Trophoblast cell (in vitro differentiated cells and primary cell): Measurements from ENCODE around the gene ZC3H18.

Experiments
- DNase-seq, 2 donors: peaks; one replicate each; pipeline ENCODE4 v3.0.0-alpha.2; 2016
- H2AFZ ChIP-seq: 2 replicates; pipeline ENCODE4 v1.6.1; 2013; ENCODE audit warnings: low read length, moderate library complexity, mild to moderate bottlenecking; ENCODE audit not compliant: insufficient read depth, poor library complexity
- H2AK5ac ChIP-seq: 2 replicates; pipeline ENCODE4 v1.6.1; 2013; ENCODE audit warnings: mild to moderate bottlenecking, low read length
- H2BK120ac ChIP-seq: 2 replicates; pipeline ENCODE4 v1.6.1; 2013; ENCODE audit warnings: low read length, mild to moderate bottlenecking, moderate library complexity; ENCODE audit not compliant: insufficient read depth, poor library complexity
- H2BK12ac ChIP-seq: 2 replicates; pipeline ENCODE4 v1.6.1; 2013; ENCODE audit warnings: mild to moderate bottlenecking, low read length, moderate library complexity
- H2BK5ac ChIP-seq: 2 replicates; pipeline ENCODE4 v1.6.1; 2013; ENCODE audit warnings: low read length, low read depth, moderate library complexity, mild to moderate bottlenecking; ENCODE audit not compliant: poor library complexity
- H3K14ac ChIP-seq: 2 replicates; pipeline ENCODE4 v1.6.1; 2013; ENCODE audit warnings: mild to moderate bottlenecking, low read length
- H3K18ac ChIP-seq: 2 replicates; pipeline ENCODE4 v1.6.1; 2013; ENCODE audit warnings: mild to moderate bottlenecking, low read length
- H3K23ac ChIP-seq: 2 replicates; pipeline ENCODE4 v1.6.1; 2013; ENCODE audit warnings: low read length
- H3K27ac ChIP-seq: 2 replicates; pipeline ENCODE4 v1.5.1; 2013; ENCODE audit warnings: low read depth, mild to moderate bottlenecking, inconsistent platforms, low read length, moderate library complexity
- H3K27me3 ChIP-seq: 2 replicates; pipeline ENCODE4 v1.6.1; 2013; ENCODE audit warnings: inconsistent platforms, mild to moderate bottlenecking, low read length, moderate library complexity; ENCODE audit not compliant: insufficient read depth
- H3K36me3 ChIP-seq, 2 experiments: 1 replicate in 1 of 2; 2 replicates in 1 of 2; pipeline ENCODE4 v1.6.1; 2013; ENCODE audit warnings: low read length in 2 of 2, mild to moderate bottlenecking in 2 of 2, moderate library complexity in 1 of 2; ENCODE audit not compliant: insufficient read depth in 2 of 2, control insufficient read depth in 1 of 2
- H3K4ac ChIP-seq: 2 replicates; pipeline ENCODE4 v1.6.1; 2013; ENCODE audit warnings: low read depth, mild to moderate bottlenecking, low read length, moderate library complexity
- H3K4me1 ChIP-seq, 2 experiments: 1 replicate in 1 of 2; 2 replicates in 1 of 2; pipeline ENCODE4 v1.6.1; 2013; ENCODE audit warnings: low read length in 2 of 2, mild to moderate bottlenecking in 2 of 2, moderate library complexity in 1 of 2; ENCODE audit not compliant: insufficient read depth in 2 of 2, control insufficient read depth in 1 of 2
- H3K4me2 ChIP-seq: 2 replicates; pipeline ENCODE4 v1.6.1; 2013; ENCODE audit warnings: inconsistent platforms, mild to moderate bottlenecking, low read length, moderate library complexity
- H3K4me3 ChIP-seq: 2 replicates; pipeline ENCODE4 v1.5.1; 2013; ENCODE audit warnings: mild to moderate bottlenecking, low read depth, low read length, inconsistent platforms
- H3K79me1 ChIP-seq: one replicate; pipeline ENCODE4 v1.6.1; 2013; ENCODE audit warnings: low read length
- H3K79me2 ChIP-seq: 2 replicates; pipeline ENCODE4 v1.6.1; 2013; ENCODE audit warnings: low read length, mild to moderate bottlenecking; ENCODE audit not compliant: control insufficient read depth, insufficient read depth, poor library complexity
- H3K9ac ChIP-seq: 2 replicates; pipeline ENCODE4 v1.6.1; 2013; ENCODE audit warnings: mild to moderate bottlenecking, low read length
- H3K9me3 ChIP-seq: 2 replicates; pipeline ENCODE4 v1.6.1; 2013; ENCODE audit warnings: low read depth, mild to moderate bottlenecking, control low read depth, inconsistent platforms, low read length; ENCODE audit not compliant: insufficient read depth
- H4K12ac ChIP-seq: 2 replicates; pipeline ENCODE4 v1.6.1; 2013; ENCODE audit warnings: low read depth, mild to moderate bottlenecking, low read length, moderate library complexity
- H4K8ac ChIP-seq: 2 replicates; pipeline ENCODE4 v1.6.1; 2013; ENCODE audit warnings: low read depth, mild to moderate bottlenecking, low read length, moderate library complexity
- H4K91ac ChIP-seq: one replicate; pipeline ENCODE4 v1.6.1; 2013; ENCODE audit warnings: low read depth, mild to moderate bottlenecking, low read length, moderate library complexity
- WGBS: extraction: QIAGEN DNeasy Blood & Tissue Kit; methylation state at CpG from one replicate; pipeline ENCODE4 v1.1.7; 2013; ENCODE audit warnings: missing lambda C conversion rate; ENCODE audit not compliant: insufficient read length, insufficient coverage; ENCODE audit errors: extremely low coverage; 5-methylcytosine and 5-hydroxymethylcytosine counted together

The ZC3H18 gene

DNA sequence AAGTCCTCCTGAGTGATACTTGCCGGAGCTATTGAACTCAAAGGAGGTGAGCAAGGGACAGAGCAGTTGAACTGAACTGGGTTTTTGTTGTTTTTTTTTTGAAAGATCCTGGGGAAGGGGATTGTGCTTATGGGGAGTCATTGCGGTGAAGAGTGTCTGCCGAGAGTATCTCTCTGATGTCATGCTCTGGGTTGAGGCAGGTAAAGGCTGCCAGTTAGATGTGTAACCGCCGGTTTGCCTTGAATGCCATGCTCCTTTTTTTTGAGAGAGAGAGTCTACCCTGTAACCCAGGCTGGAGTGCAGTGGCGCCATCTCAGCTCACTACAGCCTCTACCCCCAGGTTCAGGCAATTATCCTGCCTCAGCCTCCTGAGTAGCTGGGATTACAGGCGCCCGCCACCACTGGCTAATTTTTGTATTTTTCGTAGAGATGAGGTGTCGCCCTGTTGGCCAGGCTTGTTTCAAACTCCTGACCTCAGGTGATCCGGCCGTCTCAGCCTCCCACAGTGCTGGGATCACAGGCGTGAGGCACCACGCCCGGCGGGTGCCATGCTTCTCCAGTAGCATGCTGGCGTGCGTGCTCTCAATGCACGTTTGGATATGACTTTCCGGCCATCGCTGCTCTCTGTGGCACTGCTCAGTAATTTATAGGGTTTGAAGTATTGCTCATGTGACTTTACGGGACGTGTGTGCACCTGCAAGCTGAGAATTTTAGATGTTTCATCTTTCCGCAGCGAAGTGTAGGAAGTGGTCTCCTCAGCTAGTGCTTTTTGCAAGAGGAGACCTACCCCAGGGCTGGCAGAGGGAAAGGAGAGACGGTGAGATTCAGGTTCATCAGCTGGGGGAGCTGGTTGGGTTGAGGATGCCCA lies 8.5 kb downstream of the ZC3H18 start:
- no peaks in the 10 kb centered on the region for H3K27me3 ChIP-seq
- H3K9ac ChIP-seq: no peak overlapping the region
- no peak overlapping the region for H3K27ac ChIP-seq
- WGBS: no CpG with 5 or more reads among the region's 26 CpGs
- H4K8ac ChIP-seq: no peak overlapping the region
- H3K23ac ChIP-seq: no peak overlapping the region
- no peak overlapping the region for H2BK120ac ChIP-seq
- no peak overlapping the region for H3K18ac ChIP-seq
- H3K4me2 ChIP-seq: no peak overlapping the region
- H3K9me3 ChIP-seq: no peaks in the 10 kb centered on the region
- no peak overlapping the region for H4K91ac ChIP-seq
- DNase-seq: no peak
- no peak overlapping the region for H3K4me3 ChIP-seq
- H3K79me2 ChIP-seq: no peaks in the 10 kb centered on the region
- no peak overlapping the region for H4K12ac ChIP-seq
- peaks cover 59 to 75% of the 10 kb centered on the region in 2 experiments for H3K36me3 ChIP-seq
- H2AFZ ChIP-seq: no peak overlapping the region
- no peak overlapping the region for H2AK5ac ChIP-seq
- no peak overlapping the region for H2BK12ac ChIP-seq
- H3K14ac ChIP-seq: no peak overlapping the region
- H3K4ac ChIP-seq: no peak overlapping the region
- H2BK5ac ChIP-seq: no peak overlapping the region
- no peaks in the 10 kb centered on the region for H3K4me1 ChIP-seq
- no peaks in the 10 kb centered on the region for H3K79me1 ChIP-seq

DNA sequence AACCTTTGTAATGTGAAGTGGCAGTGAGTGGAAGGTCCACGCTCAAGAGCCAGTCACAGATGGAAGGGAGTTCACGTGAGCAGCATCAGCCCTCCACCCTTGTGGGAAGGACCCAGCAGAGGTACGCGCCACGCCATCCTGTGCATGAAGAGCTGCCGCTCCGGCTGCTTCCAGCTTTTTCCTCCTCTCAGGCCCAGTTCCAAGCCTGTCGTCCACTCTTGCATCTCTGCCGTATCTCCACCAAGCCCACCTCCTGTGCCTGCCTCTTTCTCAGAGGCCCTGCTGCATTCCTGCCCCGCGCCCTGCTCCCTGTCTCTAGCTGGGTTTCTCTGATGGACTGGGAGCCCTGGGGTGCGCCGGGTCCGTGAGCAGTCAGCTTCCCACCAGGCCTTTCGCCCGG lies 10.2 kb downstream of the ZC3H18 start:
- H3K27me3 ChIP-seq: no peaks in the 10 kb centered on the region
- no peak overlapping the region for H2BK120ac ChIP-seq
- H3K4me1 ChIP-seq: no peaks in the 10 kb centered on the region
- H2BK12ac ChIP-seq: no peak overlapping the region
- no peak overlapping the region for H3K27ac ChIP-seq
- no peak for DNase-seq
- no peak overlapping the region for H3K18ac ChIP-seq
- no peak overlapping the region for H2AFZ ChIP-seq
- no peaks in the 10 kb centered on the region for H3K79me2 ChIP-seq
- H3K9me3 ChIP-seq: no peaks in the 10 kb centered on the region
- H3K79me1 ChIP-seq: no peaks in the 10 kb centered on the region
- H3K4me3 ChIP-seq: no peak overlapping the region
- H4K12ac ChIP-seq: no peak overlapping the region
- peaks cover 58 to 72% of the 10 kb centered on the region in 2 experiments for H3K36me3 ChIP-seq
- no peak overlapping the region for H3K23ac ChIP-seq
- H4K91ac ChIP-seq: no peak overlapping the region
- no peak overlapping the region for H3K9ac ChIP-seq
- H2AK5ac ChIP-seq: no peak overlapping the region
- H4K8ac ChIP-seq: no peak overlapping the region
- no peak overlapping the region for H3K14ac ChIP-seq
- H3K4ac ChIP-seq: peak overlapping the region; percentile 20
- WGBS: no CpG with 5 or more reads among the region's 16 CpGs
- H3K4me2 ChIP-seq: no peak overlapping the region
- H2BK5ac ChIP-seq: no peak overlapping the region

DNA sequence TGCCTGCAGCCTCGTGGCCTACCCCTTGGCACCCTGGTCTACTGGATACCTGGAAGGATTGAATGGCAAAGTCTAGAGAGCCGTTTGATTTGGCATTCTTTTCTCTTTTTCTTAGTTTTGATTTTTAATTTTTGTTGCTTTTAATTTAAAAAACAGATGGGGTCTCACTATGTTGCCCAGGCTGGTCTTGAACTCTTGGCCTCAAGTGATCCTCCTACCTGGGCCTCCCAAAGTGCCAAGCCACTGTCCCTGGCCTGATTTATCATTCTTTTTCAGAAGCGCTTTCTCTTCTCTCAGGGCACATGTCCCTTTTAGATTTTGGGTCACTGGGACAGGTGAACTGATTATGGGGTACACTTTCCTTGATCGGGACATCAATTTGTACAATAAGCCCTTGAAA lies 10.8 kb downstream of the ZC3H18 start:
- no peak overlapping the region for H3K4me2 ChIP-seq
- H2AFZ ChIP-seq: no peak overlapping the region
- no peak overlapping the region for H4K91ac ChIP-seq
- no peaks in the 10 kb centered on the region for H3K27me3 ChIP-seq
- H2BK120ac ChIP-seq: no peak overlapping the region
- H3K14ac ChIP-seq: no peak overlapping the region
- H4K8ac ChIP-seq: no peak overlapping the region
- no peak overlapping the region for H2AK5ac ChIP-seq
- no peak overlapping the region for H3K23ac ChIP-seq
- no peak overlapping the region for H3K4ac ChIP-seq
- no peak overlapping the region for H3K9ac ChIP-seq
- no peak overlapping the region for H2BK5ac ChIP-seq
- H3K4me3 ChIP-seq: no peak overlapping the region
- H3K79me1 ChIP-seq: no peaks in the 10 kb centered on the region
- H3K36me3 ChIP-seq: peaks cover 62 to 77% of the 10 kb centered on the region in 2 experiments
- H3K27ac ChIP-seq: no peak overlapping the region
- H2BK12ac ChIP-seq: no peak overlapping the region
- DNase-seq: no peak
- H3K79me2 ChIP-seq: no peaks in the 10 kb centered on the region
- no CpG with 5 or more reads among the region's 4 CpGs for WGBS
- no peak overlapping the region for H4K12ac ChIP-seq
- no peaks in the 10 kb centered on the region for H3K9me3 ChIP-seq
- no peaks in the 10 kb centered on the region for H3K4me1 ChIP-seq
- H3K18ac ChIP-seq: no peak overlapping the region

DNA sequence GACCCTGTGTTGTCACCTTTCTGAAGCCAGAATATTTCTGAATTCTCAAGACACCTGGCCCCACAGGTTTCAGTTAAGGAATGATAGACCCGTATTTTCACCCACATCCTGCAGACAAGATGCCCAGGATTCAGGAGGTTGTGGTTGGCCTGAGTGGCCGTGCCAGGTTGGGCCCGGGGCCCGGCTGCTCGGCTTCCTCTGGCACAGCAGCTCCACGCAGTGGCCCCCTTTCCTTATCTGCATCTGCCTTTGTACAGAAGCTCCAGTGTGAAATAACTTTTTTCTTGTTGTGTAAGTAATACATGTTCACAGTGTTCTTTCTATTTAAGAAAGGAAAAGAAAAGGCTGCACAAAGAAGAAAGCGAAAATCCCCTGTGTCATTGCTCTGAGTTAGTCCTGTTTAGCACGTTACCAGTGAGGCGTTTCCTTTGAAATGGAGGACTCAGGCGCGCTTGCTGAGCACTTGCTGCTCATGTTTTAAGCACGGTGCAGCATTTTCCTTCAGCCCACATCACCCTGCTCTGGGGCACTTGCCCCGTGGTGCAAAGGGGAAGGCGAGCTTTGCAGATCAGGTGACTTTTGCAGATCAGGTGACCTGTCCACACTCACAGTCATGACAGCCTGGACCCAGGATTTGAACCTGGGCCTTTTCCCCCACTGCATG lies 12.8 kb downstream of the ZC3H18 start:
- H3K36me3 ChIP-seq: peaks cover 57 to 75% of the 10 kb centered on the region in 2 experiments
- no peak overlapping the region for H3K18ac ChIP-seq
- no peaks in the 10 kb centered on the region for H3K27me3 ChIP-seq
- H2AK5ac ChIP-seq: no peak overlapping the region
- no peak overlapping the region for H2BK120ac ChIP-seq
- WGBS: no CpG with 5 or more reads among the region's 14 CpGs
- H3K4ac ChIP-seq: no peak overlapping the region
- no peak overlapping the region for H3K23ac ChIP-seq
- no peak overlapping the region for H2BK12ac ChIP-seq
- no peaks in the 10 kb centered on the region for H3K79me1 ChIP-seq
- H4K12ac ChIP-seq: no peak overlapping the region
- H3K27ac ChIP-seq: no peak overlapping the region
- H4K8ac ChIP-seq: no peak overlapping the region
- no peak overlapping the region for H4K91ac ChIP-seq
- H3K9ac ChIP-seq: no peak overlapping the region
- no peak for DNase-seq
- H3K79me2 ChIP-seq: no peaks in the 10 kb centered on the region
- H3K4me3 ChIP-seq: no peak overlapping the region
- no peak overlapping the region for H3K4me2 ChIP-seq
- no peak overlapping the region for H2AFZ ChIP-seq
- no peak overlapping the region for H3K14ac ChIP-seq
- no peak overlapping the region for H2BK5ac ChIP-seq
- no peaks in the 10 kb centered on the region for H3K4me1 ChIP-seq
- H3K9me3 ChIP-seq: no peaks in the 10 kb centered on the region
